ENCODE data around the gene SERPIND1. TPM values are rescaled to one million over a fixed set of nuclear protein-coding genes. Genes with fewer than 3 reads are reported as not detected.

Gene SERPIND1
- total and polyA plus RNA-seq, 2 experiments from 2014 or later, result not detected

- no peak for TF ChIP-seq CREB1 (CRISPR knock-in tag; IDR thresholded peaks at IDR 0.05; ENCODE audit: low read depth)
- TF ChIP-seq ZNF114 (CRISPR knock-in tag; IDR thresholded peaks at IDR 0.05), result no peak
- no peak for TF ChIP-seq NANOG (IDR thresholded peaks at IDR 0.05; ENCODE audit: borderline replicate concordance)
- no peak for TF ChIP-seq EZH2phosphoT487 (IDR thresholded peaks at IDR 0.05; ENCODE audit: unreplicated experiment)
Observed at GRCh38 chr22:20725987-20726558, 47.8 kb upstream of the SERPIND1 start (continued).

GRCh38 chr22:20727118-20728015, 46.5 kb upstream of the SERPIND1 start:
- H3K27ac ChIP-seq (ENCODE audit: low read depth), result no peak overlapping the region
- DNase-seq (ENCODE audit: low spot score) (no peak), ATAC-seq (no peak)
- no peaks in the 10 kb centered on the region for H3K9me3 Mint-ChIP-seq
- H3K36me3 Mint-ChIP-seq (ENCODE audit: low read depth), result peaks cover 3% of the 10 kb centered on the region; the same call in 2 of the 3 replicates
- no peak overlapping the region for H2AFZ ChIP-seq
- H3F3A ChIP-seq (replicated peaks; ENCODE audit: low read depth), result no peaks in the 10 kb centered on the region
- H3K4me1 Mint-ChIP-seq, result no peaks in the 10 kb centered on the region
- H3K4me2 ChIP-seq, result no peak overlapping the region
- no peaks in the 10 kb centered on the region for H3K36me3 ChIP-seq (ENCODE audit: insufficient read depth)
- H3K27me3 Mint-ChIP-seq (ENCODE audit: insufficient read depth, low read depth, poor library complexity), result peaks cover 3% of the 10 kb centered on the region
- H3K4me3 Mint-ChIP-seq, result no peak overlapping the region
- no peaks in the 10 kb centered on the region for H3K4me1 ChIP-seq (ENCODE audit: insufficient read depth)
- no peaks in the 10 kb centered on the region for H3K27me3 ChIP-seq (ENCODE audit: insufficient read depth)
- no peak overlapping the region for H3K27ac Mint-ChIP-seq
- no peaks in the 10 kb centered on the region for H3K9me2 ChIP-seq (ENCODE audit: insufficient read depth)
- H3K4me3 ChIP-seq, result no peak overlapping the region
- H4K20me1 ChIP-seq (replicated peaks; ENCODE audit: insufficient read depth), result no peaks in the 10 kb centered on the region
- TF ChIP-seq EZH2 (IDR thresholded peaks at IDR 0.05; ENCODE audit: low read depth, unreplicated experiment), result no peak
- no peak for TF ChIP-seq POLR2AphosphoS5 (IDR thresholded peaks at IDR 0.05; ENCODE audit: low read depth)
- TF ChIP-seq, protein P1, sequence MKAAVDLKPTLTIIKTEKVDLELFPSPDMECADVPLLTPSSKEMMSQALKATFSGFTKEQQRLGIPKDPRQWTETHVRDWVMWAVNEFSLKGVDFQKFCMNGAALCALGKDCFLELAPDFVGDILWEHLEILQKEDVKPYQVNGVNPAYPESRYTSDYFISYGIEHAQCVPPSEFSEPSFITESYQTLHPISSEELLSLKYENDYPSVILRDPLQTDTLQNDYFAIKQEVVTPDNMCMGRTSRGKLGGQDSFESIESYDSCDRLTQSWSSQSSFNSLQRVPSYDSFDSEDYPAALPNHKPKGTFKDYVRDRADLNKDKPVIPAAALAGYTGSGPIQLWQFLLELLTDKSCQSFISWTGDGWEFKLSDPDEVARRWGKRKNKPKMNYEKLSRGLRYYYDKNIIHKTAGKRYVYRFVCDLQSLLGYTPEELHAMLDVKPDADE (IDR thresholded peaks at IDR 0.05), result no peak
- no peak for TF ChIP-seq ZNF114 (CRISPR knock-in tag; IDR thresholded peaks at IDR 0.05)
- no peak for TF ChIP-seq EZH2phosphoT487 (IDR thresholded peaks at IDR 0.05; ENCODE audit: unreplicated experiment)
- no peak for TF ChIP-seq JUNB (IDR thresholded peaks at IDR 0.05; ENCODE audit: unreplicated experiment)
- TF ChIP-seq, protein P2, sequence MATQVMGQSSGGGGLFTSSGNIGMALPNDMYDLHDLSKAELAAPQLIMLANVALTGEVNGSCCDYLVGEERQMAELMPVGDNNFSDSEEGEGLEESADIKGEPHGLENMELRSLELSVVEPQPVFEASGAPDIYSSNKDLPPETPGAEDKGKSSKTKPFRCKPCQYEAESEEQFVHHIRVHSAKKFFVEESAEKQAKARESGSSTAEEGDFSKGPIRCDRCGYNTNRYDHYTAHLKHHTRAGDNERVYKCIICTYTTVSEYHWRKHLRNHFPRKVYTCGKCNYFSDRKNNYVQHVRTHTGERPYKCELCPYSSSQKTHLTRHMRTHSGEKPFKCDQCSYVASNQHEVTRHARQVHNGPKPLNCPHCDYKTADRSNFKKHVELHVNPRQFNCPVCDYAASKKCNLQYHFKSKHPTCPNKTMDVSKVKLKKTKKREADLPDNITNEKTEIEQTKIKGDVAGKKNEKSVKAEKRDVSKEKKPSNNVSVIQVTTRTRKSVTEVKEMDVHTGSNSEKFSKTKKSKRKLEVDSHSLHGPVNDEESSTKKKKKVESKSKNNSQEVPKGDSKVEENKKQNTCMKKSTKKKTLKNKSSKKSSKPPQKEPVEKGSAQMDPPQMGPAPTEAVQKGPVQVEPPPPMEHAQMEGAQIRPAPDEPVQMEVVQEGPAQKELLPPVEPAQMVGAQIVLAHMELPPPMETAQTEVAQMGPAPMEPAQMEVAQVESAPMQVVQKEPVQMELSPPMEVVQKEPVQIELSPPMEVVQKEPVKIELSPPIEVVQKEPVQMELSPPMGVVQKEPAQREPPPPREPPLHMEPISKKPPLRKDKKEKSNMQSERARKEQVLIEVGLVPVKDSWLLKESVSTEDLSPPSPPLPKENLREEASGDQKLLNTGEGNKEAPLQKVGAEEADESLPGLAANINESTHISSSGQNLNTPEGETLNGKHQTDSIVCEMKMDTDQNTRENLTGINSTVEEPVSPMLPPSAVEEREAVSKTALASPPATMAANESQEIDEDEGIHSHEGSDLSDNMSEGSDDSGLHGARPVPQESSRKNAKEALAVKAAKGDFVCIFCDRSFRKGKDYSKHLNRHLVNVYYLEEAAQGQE (IDR thresholded peaks at IDR 0.05; ENCODE audit: unreplicated experiment), result no peak
- no peak for TF ChIP-seq CREB1 (CRISPR knock-in tag; IDR thresholded peaks at IDR 0.05; ENCODE audit: low read depth)
- no peak for TF ChIP-seq STAT1 (IDR thresholded peaks at IDR 0.05; ENCODE audit: unreplicated experiment)
- no peak for TF ChIP-seq ZNF331 (CRISPR knock-in tag; IDR thresholded peaks at IDR 0.05; ENCODE audit: low read depth)
- TF ChIP-seq, protein P3, sequence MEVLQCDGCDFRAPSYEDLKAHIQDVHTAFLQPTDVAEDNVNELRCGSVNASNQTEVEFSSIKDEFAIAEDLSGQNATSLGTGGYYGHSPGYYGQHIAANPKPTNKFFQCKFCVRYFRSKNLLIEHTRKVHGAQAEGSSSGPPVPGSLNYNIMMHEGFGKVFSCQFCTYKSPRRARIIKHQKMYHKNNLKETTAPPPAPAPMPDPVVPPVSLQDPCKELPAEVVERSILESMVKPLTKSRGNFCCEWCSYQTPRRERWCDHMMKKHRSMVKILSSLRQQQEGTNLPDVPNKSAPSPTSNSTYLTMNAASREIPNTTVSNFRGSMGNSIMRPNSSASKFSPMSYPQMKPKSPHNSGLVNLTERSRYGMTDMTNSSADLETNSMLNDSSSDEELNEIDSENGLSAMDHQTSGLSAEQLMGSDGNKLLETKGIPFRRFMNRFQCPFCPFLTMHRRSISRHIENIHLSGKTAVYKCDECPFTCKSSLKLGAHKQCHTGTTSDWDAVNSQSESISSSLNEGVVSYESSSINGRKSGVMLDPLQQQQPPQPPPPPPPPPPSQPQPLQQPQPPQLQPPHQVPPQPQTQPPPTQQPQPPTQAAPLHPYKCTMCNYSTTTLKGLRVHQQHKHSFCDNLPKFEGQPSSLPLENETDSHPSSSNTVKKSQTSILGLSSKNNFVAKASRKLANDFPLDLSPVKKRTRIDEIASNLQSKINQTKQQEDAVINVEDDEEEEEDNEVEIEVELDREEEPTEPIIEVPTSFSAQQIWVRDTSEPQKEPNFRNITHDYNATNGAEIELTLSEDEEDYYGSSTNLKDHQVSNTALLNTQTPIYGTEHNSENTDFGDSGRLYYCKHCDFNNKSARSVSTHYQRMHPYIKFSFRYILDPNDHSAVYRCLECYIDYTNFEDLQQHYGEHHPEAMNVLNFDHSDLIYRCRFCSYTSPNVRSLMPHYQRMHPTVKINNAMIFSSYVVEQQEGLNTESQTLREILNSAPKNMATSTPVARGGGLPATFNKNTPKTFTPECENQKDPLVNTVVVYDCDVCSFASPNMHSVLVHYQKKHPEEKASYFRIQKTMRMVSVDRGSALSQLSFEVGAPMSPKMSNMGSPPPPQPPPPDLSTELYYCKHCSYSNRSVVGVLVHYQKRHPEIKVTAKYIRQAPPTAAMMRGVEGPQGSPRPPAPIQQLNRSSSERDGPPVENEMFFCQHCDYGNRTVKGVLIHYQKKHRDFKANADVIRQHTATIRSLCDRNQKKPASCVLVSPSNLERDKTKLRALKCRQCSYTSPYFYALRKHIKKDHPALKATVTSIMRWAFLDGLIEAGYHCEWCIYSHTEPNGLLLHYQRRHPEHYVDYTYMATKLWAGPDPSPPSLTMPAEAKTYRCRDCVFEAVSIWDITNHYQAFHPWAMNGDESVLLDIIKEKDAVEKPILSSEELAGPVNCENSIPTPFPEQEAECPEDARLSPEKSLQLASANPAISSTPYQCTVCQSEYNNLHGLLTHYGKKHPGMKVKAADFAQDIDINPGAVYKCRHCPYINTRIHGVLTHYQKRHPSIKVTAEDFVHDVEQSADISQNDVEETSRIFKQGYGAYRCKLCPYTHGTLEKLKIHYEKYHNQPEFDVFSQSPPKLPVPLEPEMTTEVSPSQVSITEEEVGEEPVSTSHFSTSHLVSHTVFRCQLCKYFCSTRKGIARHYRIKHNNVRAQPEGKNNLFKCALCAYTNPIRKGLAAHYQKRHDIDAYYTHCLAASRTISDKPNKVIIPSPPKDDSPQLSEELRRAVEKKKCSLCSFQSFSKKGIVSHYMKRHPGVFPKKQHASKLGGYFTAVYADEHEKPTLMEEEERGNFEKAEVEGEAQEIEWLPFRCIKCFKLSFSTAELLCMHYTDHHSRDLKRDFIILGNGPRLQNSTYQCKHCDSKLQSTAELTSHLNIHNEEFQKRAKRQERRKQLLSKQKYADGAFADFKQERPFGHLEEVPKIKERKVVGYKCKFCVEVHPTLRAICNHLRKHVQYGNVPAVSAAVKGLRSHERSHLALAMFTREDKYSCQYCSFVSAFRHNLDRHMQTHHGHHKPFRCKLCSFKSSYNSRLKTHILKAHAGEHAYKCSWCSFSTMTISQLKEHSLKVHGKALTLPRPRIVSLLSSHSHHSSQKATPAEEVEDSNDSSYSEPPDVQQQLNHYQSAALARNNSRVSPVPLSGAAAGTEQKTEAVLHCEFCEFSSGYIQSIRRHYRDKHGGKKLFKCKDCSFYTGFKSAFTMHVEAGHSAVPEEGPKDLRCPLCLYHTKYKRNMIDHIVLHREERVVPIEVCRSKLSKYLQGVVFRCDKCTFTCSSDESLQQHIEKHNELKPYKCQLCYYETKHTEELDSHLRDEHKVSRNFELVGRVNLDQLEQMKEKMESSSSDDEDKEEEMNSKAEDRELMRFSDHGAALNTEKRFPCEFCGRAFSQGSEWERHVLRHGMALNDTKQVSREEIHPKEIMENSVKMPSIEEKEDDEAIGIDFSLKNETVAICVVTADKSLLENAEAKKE (CRISPR knock-in tag; IDR thresholded peaks at IDR 0.05), result no peak
- no peaks in the 10 kb centered on the region for H3K79me2 ChIP-seq (replicated peaks; ENCODE audit: insufficient read depth)

All from GM23338 (cell line).